ENCODE measurements around the gene AOPEP.

DNA sequence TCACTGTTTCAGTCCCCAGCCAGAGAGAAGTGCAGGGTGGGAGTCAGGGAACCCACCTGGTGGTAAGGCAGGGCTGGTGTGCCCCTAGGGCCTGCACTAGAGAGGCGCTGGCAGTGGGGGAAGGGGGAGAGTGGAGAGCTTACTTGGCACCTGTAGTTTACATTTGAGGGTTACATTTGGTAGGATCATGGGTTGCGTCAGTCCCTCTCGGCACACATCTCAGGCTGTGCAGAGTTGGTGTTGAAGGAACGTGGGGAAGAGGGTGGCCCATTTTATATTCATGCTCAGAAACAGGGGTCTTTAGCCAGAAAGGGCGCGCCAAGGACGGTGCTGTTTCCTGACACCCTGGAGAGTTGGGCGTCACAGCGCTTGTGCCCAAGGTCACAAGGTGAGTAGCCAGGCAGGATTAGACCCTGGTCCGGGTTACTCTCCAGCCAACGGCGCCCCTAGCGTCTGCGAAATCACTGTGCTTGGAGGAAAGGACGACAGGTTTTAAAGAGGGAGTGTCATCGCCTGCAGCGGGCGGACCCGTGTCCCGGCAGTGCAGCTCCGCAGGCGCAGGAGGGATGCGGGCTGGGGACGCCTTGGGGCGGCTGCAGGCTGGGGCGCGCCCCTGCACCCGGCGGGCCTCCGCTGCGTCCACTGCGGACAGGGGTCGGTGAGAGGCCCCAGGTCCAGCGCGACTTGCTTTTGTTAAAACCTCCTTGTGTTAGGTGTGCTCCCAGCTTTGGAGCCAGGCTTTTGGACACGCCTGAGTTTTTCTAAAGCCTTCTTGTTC lies 318.4 kb downstream of the AOPEP start:
- TF ChIP-seq, protein P1, sequence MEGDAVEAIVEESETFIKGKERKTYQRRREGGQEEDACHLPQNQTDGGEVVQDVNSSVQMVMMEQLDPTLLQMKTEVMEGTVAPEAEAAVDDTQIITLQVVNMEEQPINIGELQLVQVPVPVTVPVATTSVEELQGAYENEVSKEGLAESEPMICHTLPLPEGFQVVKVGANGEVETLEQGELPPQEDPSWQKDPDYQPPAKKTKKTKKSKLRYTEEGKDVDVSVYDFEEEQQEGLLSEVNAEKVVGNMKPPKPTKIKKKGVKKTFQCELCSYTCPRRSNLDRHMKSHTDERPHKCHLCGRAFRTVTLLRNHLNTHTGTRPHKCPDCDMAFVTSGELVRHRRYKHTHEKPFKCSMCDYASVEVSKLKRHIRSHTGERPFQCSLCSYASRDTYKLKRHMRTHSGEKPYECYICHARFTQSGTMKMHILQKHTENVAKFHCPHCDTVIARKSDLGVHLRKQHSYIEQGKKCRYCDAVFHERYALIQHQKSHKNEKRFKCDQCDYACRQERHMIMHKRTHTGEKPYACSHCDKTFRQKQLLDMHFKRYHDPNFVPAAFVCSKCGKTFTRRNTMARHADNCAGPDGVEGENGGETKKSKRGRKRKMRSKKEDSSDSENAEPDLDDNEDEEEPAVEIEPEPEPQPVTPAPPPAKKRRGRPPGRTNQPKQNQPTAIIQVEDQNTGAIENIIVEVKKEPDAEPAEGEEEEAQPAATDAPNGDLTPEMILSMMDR (IDR thresholded peaks at IDR 0.05), result no peak
- no peak for TF ChIP-seq POLR2A (IDR thresholded peaks at IDR 0.05)

Measured in uterus (tissue), 2 donors.